Thoracic aorta (tissue), 2 donors: ENCODE measurements around the gene CMIP. TPM values are rescaled to one million over a fixed set of nuclear protein-coding genes. Genes with fewer than 3 reads are reported as not detected.

Experiments used
- ATAC-seq: fragments of 150-250 bp; one replicate; pipeline ENCODE4 v1.8.0; 2017; ENCODE audit warnings: low read depth; ENCODE audit not compliant: insufficient number of reproducible peaks, low FRiP score
- DNase-seq: peaks from one replicate; pipeline ENCODE4 v3.0.0-alpha.2; 2020; ENCODE audit warnings: low spot score
- H3K27ac ChIP-seq, 2 donors: fragments of 200-600 bp; sonication (generic); 1 replicate in 1 of 2; 2 replicates in 1 of 2; pipeline ENCODE4 v1.5.1; 2016; ENCODE audit warnings: mild to moderate bottlenecking in 2 of 2, moderate library complexity in 2 of 2
- H3K27me3 ChIP-seq: fragments of 200-600 bp; sonication (generic); replicated peaks from 2 replicates; pipeline ENCODE4 v1.6.0; 2016; ENCODE audit warnings: mild to moderate bottlenecking; ENCODE audit not compliant: insufficient read depth
- H3K36me3 ChIP-seq: fragments of 200-600 bp; sonication (generic); one replicate; pipeline ENCODE4 v1.5.1; 2016
- H3K4me1 ChIP-seq, 2 donors: fragments of 200-600 bp; sonication (generic); 1 replicate in 1 of 2; 2 replicates in 1 of 2; pipeline versions ENCODE4 v1.5.1 to v1.6.0; 2016; ENCODE audit warnings: low read depth in 2 of 2, mild to moderate bottlenecking in 1 of 2; ENCODE audit not compliant: control insufficient read depth in 1 of 2
- H3K4me3 ChIP-seq: fragments of 200-600 bp; sonication (generic); 2 replicates; pipeline ENCODE4 v1.5.1; 2016; ENCODE audit warnings: mild to moderate bottlenecking
- H3K9me3 ChIP-seq: fragments of 200-600 bp; sonication (generic); 2 replicates; pipeline ENCODE4 v1.5.1; 2016
- total RNA-seq, 2 donors: library from RNA; depleted of rRNA; stranded (reverse); fragments of >200 nt; gene quantifications; one replicate each; pipeline versions ENCODE4 v1.1.0 to v1.2.3, GENCODE V29; 2016
- TF ChIP-seq, protein P1 (sequence below): fragments of 200-600 bp; sonication (generic); IDR thresholded peaks from one replicate; pipeline ENCODE4 v1.5.1; 2019; ENCODE audit warnings: antibody characterized with exemption

CMIP gene
- total RNA-seq, 2 donors from 2014 or later = 20.8 to 46.8 TPM

- Histone ChIP-seq H3K27me3 (no peaks in the 10 kb centered on the region), H3K36me3 (no peaks in the 10 kb centered on the region)
- ATAC-seq = no peak
Measured at GRCh38 chr16:81590714-81591544, 146.3 kb downstream of the CMIP start.

DNA sequence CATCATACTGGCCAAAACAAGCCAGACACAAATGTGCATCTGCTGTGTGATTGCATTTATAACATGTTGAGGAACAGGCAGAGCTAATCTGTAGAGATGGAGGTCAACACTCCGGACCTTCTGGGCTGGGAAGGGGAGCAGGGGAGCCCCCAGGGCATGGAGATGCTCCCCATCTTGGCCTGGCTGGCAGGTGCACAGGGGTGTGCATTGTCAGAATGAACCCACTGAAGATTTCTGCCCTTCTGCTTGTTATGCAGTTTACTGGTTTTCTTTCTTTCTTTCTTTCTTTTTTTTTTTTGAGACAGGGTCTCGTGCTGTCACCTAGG lies 146.9 kb downstream of the CMIP start:
- TF ChIP-seq, protein P1, sequence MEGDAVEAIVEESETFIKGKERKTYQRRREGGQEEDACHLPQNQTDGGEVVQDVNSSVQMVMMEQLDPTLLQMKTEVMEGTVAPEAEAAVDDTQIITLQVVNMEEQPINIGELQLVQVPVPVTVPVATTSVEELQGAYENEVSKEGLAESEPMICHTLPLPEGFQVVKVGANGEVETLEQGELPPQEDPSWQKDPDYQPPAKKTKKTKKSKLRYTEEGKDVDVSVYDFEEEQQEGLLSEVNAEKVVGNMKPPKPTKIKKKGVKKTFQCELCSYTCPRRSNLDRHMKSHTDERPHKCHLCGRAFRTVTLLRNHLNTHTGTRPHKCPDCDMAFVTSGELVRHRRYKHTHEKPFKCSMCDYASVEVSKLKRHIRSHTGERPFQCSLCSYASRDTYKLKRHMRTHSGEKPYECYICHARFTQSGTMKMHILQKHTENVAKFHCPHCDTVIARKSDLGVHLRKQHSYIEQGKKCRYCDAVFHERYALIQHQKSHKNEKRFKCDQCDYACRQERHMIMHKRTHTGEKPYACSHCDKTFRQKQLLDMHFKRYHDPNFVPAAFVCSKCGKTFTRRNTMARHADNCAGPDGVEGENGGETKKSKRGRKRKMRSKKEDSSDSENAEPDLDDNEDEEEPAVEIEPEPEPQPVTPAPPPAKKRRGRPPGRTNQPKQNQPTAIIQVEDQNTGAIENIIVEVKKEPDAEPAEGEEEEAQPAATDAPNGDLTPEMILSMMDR = no peak
- ATAC-seq (no peak), DNase-seq (no peak)
- no peak overlapping the region for H3K27ac ChIP-seq
- no peaks in the 10 kb centered on the region for H3K27me3 ChIP-seq
- no peaks in the 10 kb centered on the region for H3K4me1 ChIP-seq
- H3K9me3 ChIP-seq = no peaks in the 10 kb centered on the region
- H3K4me3 ChIP-seq = no peak overlapping the region
- H3K36me3 ChIP-seq = no peaks in the 10 kb centered on the region

More at GRCh38 chr16:81590714-81591544, 146.3 kb downstream of the CMIP start:
- no peak for DNase-seq
- Histone ChIP-seq H3K27ac (no peak overlapping the region), H3K4me3 (no peak overlapping the region), H3K4me1 (no peaks in the 10 kb centered on the region), H3K9me3 (no peaks in the 10 kb centered on the region)
- TF ChIP-seq, protein P1 = no peak

- Histone ChIP-seq H3K4me3 (no peak overlapping the region), H3K9me3 (no peaks in the 10 kb centered on the region), H3K4me1 (no peaks in the 10 kb centered on the region), H3K27ac (no peak overlapping the region), H3K36me3 (no peaks in the 10 kb centered on the region), H3K27me3 (no peaks in the 10 kb centered on the region)
- ATAC-seq (no peak), DNase-seq (no peak)
- TF ChIP-seq, protein P1 = no peak
Measured at GRCh38 chr16:81592353-81592866, 147.8 kb downstream of the CMIP start.

- Histone ChIP-seq H3K27me3 (no peaks in the 10 kb centered on the region), H3K36me3 (no peaks in the 10 kb centered on the region), H3K4me3 (no peak overlapping the region), H3K4me1 (no peaks in the 10 kb centered on the region), H3K27ac (no peak overlapping the region), H3K9me3 (no peaks in the 10 kb centered on the region)
- TF ChIP-seq, protein P1 = no peak
- ATAC-seq (no peak), DNase-seq (no peak)
Measured at GRCh38 chr16:81593481-81593880, 148.9 kb downstream of the CMIP start.

- Histone ChIP-seq H3K27ac (no peak overlapping the region), H3K4me3 (no peak overlapping the region), H3K36me3 (no peaks in the 10 kb centered on the region), H3K9me3 (no peaks in the 10 kb centered on the region), H3K27me3 (no peaks in the 10 kb centered on the region), H3K4me1 (peaks cover 3 to 5% of the 10 kb centered on the region in 2 donors)
- no peak for DNase-seq
- TF ChIP-seq, protein P1 = no peak
- no peak for ATAC-seq
Measured at GRCh38 chr16:81595629-81596292, 151.2 kb downstream of the CMIP start.
